Brain pericyte (primary cell): ENCODE results near the gene PTPRJ.
A peak's percentile ranks its signal among the peaks of the same experiment; 100 is the strongest.

Experiments used
- DNase-seq: peaks from one replicate; pipeline ENCODE4 v3.0.0-alpha.2; 2012; ENCODE audit warnings: low read depth, low spot score

Gene PTPRJ

GRCh38 chr11:47994417-47994816, 14.1 kb downstream of the PTPRJ start:
- DNase-seq = no peak

GRCh38 chr11:47995360-47995769, 15.0 kb downstream of the PTPRJ start:
- DNase-seq = no peak

GRCh38 chr11:47997063-47998053, 17.0 kb downstream of the PTPRJ start:
- DNase-seq = no peak

- no peak for DNase-seq
These were observed 18.0 kb downstream of the PTPRJ start for GRCh38 chr11:47998345-47998732.

GRCh38 chr11:47998733-47999359, 18.5 kb downstream of the PTPRJ start:
- no peak for DNase-seq

- no peak for DNase-seq
These were observed 20.1 kb downstream of the PTPRJ start for GRCh38 chr11:48000432-48000831.

- DNase-seq = peak; percentile 64
These were observed 21.2 kb downstream of the PTPRJ start for GRCh38 chr11:48001438-48002021.

- DNase-seq = no peak
These were observed 22.2 kb downstream of the PTPRJ start for GRCh38 chr11:48002561-48002960.

- DNase-seq = no peak
These were observed 23.6 kb downstream of the PTPRJ start for GRCh38 chr11:48003926-48004325.

GRCh38 chr11:48004456-48004855, 24.1 kb downstream of the PTPRJ start:
- DNase-seq = no peak

- DNase-seq = no peak
These were observed 24.8 kb downstream of the PTPRJ start for GRCh38 chr11:48005136-48005535.

- DNase-seq = no peak
These were observed 25.5 kb downstream of the PTPRJ start for GRCh38 chr11:48005831-48006270.

- no peak for DNase-seq
These were observed 26.1 kb downstream of the PTPRJ start for GRCh38 chr11:48006301-48006992.

- no peak for DNase-seq
These were observed 27.3 kb downstream of the PTPRJ start for GRCh38 chr11:48007677-48008076.

GRCh38 chr11:48008951-48009270, 28.6 kb downstream of the PTPRJ start:
- no peak for DNase-seq

GRCh38 chr11:48011102-48011797, 30.9 kb downstream of the PTPRJ start:
- DNase-seq = no peak

- DNase-seq = no peak
These were observed 31.5 kb downstream of the PTPRJ start for GRCh38 chr11:48011798-48012391.

GRCh38 chr11:48013269-48013901, 33.0 kb downstream of the PTPRJ start:
- no peak for DNase-seq

- DNase-seq = no peak
These were observed 34.6 kb downstream of the PTPRJ start for GRCh38 chr11:48014917-48015316.

- no peak for DNase-seq
These were observed 36.9 kb downstream of the PTPRJ start for GRCh38 chr11:48017105-48017830.
